GM23248 (cell line): ENCODE results near the gene ZBTB7C.

Source experiments
- EZH2 ChIP-seq: fragments of 200-600 bp; sonication (generic); IDR thresholded peaks from 2 replicates; pipeline ENCODE4 v1.6.1; 2018; ENCODE audit warnings: antibody characterized with exemption, mild to moderate bottlenecking; ENCODE audit not compliant: insufficient read depth, poor library complexity, severe bottlenecking
- EZH2phosphoT487 ChIP-seq: fragments of 200-600 bp; sonication (generic); IDR thresholded peaks from 2 replicates; pipeline ENCODE4 v1.6.1; 2018; ENCODE audit warnings: antibody characterized with exemption, moderate library complexity, mild to moderate bottlenecking, low read depth; ENCODE audit not compliant: insufficient read depth

DNA sequence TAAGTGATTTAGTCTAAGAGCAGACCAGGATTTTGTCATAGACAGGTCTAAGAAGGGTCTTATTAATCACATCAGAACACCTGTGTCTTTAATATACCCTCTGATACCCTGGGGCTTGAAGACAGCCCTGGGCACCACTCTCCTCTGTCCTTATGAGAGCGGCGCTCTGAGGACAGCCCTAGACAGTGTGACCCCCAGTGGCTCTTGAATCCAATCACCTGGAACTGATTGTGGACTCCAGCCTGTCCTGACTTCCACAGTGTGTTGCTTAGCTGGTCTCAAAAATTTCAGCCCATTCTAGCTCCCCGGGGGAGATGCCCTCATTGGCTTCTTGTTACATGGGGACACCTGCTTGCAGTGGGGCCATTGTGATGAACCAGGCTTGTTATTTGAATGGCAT, 282.9 kb downstream of the ZBTB7C start:
- TF ChIP-seq EZH2phosphoT487 (no peak), EZH2 (no peak)
